ENCODE data around the gene BRDT. TPM values are rescaled to one million over a fixed set of nuclear protein-coding genes. Genes with fewer than 3 reads are reported as not detected.
"Not testable (repeated sequence)": the region's sequence is repeated elsewhere in the genome, so short reads cannot be mapped to it uniquely, and the experiment has no call there.

Gene BRDT
- total RNA-seq, 1 experiment from 2014 or later = not detected

GRCh38 chr1:91968334-91968733 is 19.1 kb downstream of the BRDT start:
- no peak for DNase-seq (ENCODE audit: low read depth)
- in situ Hi-C loops (cut with HindIII; ENCODE audit: low pct_unique_long_range_greater_than_20kb, low sequenced_read_pairs) = no loop called here

- no peak for DNase-seq (ENCODE audit: low read depth)
- in situ Hi-C loops (cut with HindIII; ENCODE audit: low pct_unique_long_range_greater_than_20kb, low sequenced_read_pairs) = no loop called here
Measured at GRCh38 chr1:91979383-91979782, 30.2 kb downstream of the BRDT start.

GRCh38 chr1:91980663-91981062 is 31.5 kb downstream of the BRDT start:
- no peak for DNase-seq (ENCODE audit: low read depth)
- in situ Hi-C loops (cut with HindIII; ENCODE audit: low pct_unique_long_range_greater_than_20kb, low sequenced_read_pairs) = no loop called here

DNA sequence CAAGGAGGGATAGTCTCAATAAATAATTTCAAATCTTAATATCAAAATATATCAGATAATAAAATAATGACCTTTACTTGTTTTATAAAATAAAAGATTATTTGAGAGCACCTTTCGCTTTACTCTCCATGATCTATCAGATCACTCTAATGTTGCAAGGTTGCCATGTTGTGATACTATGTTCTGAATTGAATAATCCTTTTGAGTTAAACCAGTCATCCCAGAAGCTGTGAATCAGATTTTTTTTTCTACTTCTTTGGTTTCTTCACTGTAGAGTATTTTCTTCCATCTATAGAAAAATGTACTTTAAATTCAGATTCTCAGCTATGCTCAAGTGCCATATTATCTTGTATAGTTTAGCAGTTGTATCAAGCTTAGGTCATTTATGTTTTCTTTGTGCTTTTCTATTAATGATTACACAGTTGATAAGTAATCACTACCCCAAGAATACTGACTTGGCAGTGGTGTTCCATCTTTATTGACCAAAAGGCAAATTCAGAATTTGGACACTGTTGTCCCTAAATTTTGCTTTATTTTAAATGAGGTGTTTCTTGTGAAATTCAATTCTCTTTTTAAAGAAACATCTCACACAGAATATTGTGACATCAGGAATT is 32.9 kb downstream of the BRDT start:
- DNase-seq (ENCODE audit: low read depth) = no peak
- in situ Hi-C loops (cut with HindIII; ENCODE audit: low pct_unique_long_range_greater_than_20kb, low sequenced_read_pairs) = no loop called here

- no peak for DNase-seq (ENCODE audit: low read depth)
- in situ Hi-C loops (cut with HindIII; ENCODE audit: low pct_unique_long_range_greater_than_20kb, low sequenced_read_pairs) = no loop called here
Measured at GRCh38 chr1:91993256-91993655, 44.1 kb downstream of the BRDT start.

GRCh38 chr1:91997607-91998195 is 48.5 kb downstream of the BRDT start:
- in situ Hi-C loops (cut with HindIII; ENCODE audit: low pct_unique_long_range_greater_than_20kb, low sequenced_read_pairs) = no loop called here
- peak; percentile 1 for DNase-seq (ENCODE audit: low read depth)

GRCh38 chr1:92004129-92004528 is 54.9 kb downstream of the BRDT start:
- no peak for DNase-seq (ENCODE audit: low read depth)
- in situ Hi-C loops (cut with HindIII; ENCODE audit: low pct_unique_long_range_greater_than_20kb, low sequenced_read_pairs) = no loop called here

DNA sequence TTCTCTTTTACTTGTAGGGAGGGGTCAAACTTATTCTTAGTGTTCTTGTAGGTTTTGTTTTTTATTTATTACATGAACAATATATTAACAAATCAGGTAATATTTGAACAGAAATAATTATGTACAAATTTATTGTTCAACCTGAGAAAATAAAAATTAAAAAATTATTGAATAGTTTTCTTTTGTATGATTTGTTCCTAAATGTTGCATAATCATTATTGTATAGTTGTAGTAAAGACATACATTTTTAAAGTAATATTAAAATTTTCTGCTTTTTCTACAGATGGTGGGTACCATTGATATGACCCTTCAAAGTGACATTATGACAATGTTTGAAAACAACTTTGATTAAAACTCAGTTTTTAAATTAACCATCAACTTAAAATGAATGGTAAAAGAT is 64.7 kb downstream of the BRDT start:
- in situ Hi-C loops (cut with HindIII; ENCODE audit: low pct_unique_long_range_greater_than_20kb, low sequenced_read_pairs) = no loop called here

GRCh38 chr1:92016720-92017316 is 67.6 kb downstream of the BRDT start:
- DNase-seq (ENCODE audit: low read depth) = no peak
- in situ Hi-C loops (cut with HindIII; ENCODE audit: low pct_unique_long_range_greater_than_20kb, low sequenced_read_pairs) = no loop called here

More for the DNA sequence above, 64.7 kb downstream of the BRDT start:
- no peak for DNase-seq (ENCODE audit: low read depth)

GRCh38 chr1:92017656-92018055 is 68.5 kb downstream of the BRDT start:
- in situ Hi-C loops (cut with HindIII; ENCODE audit: low pct_unique_long_range_greater_than_20kb, low sequenced_read_pairs) = no loop called here
- no peak for DNase-seq (ENCODE audit: low read depth)

DNA sequence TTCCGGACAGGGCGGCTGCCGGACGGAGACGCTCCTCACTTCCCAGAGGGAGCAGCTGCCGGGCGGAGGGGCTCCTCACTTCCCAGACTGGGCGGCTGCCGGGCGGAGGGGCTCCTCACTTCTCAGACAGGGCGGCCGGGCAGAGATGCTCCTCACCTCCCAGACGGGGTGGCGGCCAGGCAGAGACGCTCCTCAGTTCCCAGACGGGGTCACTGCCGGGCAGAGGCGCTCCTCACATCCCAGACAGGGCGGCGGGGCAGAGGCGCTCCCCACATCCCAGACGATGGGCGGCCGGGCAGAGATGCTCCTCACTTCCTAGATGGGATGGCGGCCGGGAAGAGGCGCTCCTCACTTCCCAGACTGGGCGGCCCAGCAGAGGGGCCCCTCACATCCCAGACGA is 76.8 kb downstream of the BRDT start:
- DNase-seq (ENCODE audit: low read depth); in situ Hi-C loops (cut with HindIII; ENCODE audit: low pct_unique_long_range_greater_than_20kb, low sequenced_read_pairs): not testable (repeated sequence)

- no peak for DNase-seq (ENCODE audit: low read depth)
- in situ Hi-C loops (cut with HindIII; ENCODE audit: low pct_unique_long_range_greater_than_20kb, low sequenced_read_pairs) = no loop called here
Measured at GRCh38 chr1:92026806-92027205, 77.6 kb downstream of the BRDT start.

DNA sequence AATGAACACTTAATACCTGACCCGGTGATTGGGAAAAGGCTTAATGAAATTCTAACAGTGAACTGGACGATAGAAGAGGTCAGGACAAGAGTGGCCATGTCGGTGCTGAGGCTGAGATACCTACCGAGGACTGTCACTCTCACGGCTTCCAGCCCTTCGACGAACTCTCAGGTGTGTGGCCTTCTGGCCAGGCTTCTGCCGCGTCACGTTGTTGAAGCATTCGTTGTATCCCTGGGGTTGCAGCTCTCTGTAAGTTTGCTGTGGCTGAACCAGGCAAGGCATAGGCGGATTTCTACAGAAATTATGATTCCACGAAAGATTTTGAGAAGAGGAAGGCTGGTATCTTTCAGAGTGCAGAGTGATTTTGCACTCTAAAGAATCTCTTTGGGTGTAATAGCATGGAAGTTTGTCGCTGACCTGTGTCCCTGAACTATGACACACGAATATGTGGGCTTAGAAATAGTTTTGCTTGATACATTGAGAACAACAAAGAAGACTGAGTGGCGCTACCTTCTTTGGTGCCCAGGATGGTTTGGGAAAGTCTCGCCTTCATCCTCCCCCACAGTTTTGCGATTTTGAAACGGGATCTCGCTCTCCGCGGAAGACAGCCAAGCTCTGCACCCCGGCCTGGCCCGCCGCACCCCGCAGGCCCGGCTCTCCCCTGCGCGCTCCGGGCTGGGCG is 80.2 kb downstream of the BRDT start:
- in situ Hi-C loops (cut with HindIII; ENCODE audit: low pct_unique_long_range_greater_than_20kb, low sequenced_read_pairs) = no loop called here
- no peak for DNase-seq (ENCODE audit: low read depth)

DNA sequence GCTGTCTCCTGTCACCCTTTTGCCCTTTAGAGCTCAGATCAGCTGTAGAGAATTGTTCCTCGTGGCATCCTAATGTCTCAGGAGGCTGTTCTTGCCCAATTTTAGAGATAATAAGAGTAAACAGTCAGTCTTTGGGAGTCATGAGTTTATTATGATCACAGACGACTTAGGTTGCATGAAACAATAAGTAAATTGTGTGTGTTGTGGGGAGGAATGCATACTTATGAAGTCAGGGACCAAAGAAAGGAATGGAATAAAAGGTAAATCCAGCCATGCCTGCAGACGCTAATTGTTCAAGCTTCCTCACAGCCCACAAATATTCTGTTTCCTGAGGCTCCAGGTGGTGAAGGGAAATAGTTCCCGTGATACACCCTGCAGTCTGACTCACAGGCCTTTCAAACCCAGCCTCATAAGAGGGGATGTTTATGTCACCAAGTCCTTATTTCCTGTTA is 81.5 kb downstream of the BRDT start:
- peak; percentile 1 for DNase-seq (ENCODE audit: low read depth)
- in situ Hi-C loops (cut with HindIII; ENCODE audit: low pct_unique_long_range_greater_than_20kb, low sequenced_read_pairs) = no loop called here

- no peak for DNase-seq (ENCODE audit: low read depth)
- in situ Hi-C loops (cut with HindIII; ENCODE audit: low pct_unique_long_range_greater_than_20kb, low sequenced_read_pairs) = no loop called here
Measured at GRCh38 chr1:92031281-92032110, 82.3 kb downstream of the BRDT start.

DNA sequence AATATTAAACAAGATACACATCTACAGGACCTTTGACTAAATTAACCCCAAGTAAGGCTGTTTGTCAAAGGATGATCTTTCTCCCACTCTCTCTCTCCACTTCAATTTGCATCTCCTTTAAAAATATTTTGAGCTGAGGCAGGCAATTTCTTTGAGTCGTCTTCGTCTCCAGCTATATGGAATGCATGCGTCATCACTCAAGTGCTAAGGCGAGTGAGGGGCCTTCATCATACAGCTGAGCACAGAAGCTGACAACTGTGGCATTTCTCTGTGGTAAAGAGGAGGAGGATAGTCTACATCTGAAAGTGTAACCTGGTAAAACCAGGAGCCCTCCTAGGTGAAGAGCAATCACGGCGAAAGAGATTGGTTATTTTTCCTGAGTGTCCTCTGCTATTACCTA is 88.2 kb downstream of the BRDT start:
- in situ Hi-C loops (cut with HindIII; ENCODE audit: low pct_unique_long_range_greater_than_20kb, low sequenced_read_pairs) = no loop called here
- no peak for DNase-seq (ENCODE audit: low read depth)

- no peak for DNase-seq (ENCODE audit: low read depth)
- in situ Hi-C loops (cut with HindIII; ENCODE audit: low pct_unique_long_range_greater_than_20kb, low sequenced_read_pairs) = no loop called here
Measured at GRCh38 chr1:92038695-92039346, 89.6 kb downstream of the BRDT start.

DNA sequence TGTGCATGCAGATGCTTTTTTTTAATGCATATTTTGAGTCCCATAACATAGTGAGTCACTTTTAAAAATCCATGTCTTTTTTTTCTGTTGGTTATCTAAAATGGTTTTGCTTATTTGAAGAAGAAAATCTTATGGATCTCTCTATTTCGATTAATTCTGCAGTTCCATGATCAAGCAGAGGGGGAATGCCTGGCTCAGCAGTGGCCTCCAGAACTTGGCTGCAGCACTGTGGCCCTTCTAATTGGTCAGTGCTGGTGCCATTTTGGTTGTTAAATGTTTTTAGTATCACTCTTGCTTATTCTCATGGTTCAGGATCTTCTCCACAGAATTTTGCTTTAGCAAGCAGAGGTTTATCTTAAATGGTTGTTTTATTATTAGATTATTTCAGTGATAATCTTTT is 91.8 kb downstream of the BRDT start:
- in situ Hi-C loops (cut with HindIII; ENCODE audit: low pct_unique_long_range_greater_than_20kb, low sequenced_read_pairs) = no loop called here

More for the DNA sequence above, 91.8 kb downstream of the BRDT start:
- DNase-seq (ENCODE audit: low read depth) = no peak
